GM12891 (cell line): ENCODE results near the gene OSM.

Experiments
- POLR2A ChIP-seq: IDR thresholded peaks from 2 replicates; pipeline ENCODE4 v1.6.1; 2011; ENCODE audit warnings: low read depth, low read length, control low read depth
- SPI1 ChIP-seq: IDR thresholded peaks from 2 replicates; pipeline ENCODE4 v1.6.1; 2011; ENCODE audit warnings: low read depth, low read length, control low read depth
- TAF1 ChIP-seq: IDR thresholded peaks from 2 replicates; pipeline ENCODE4 v1.6.1; 2011; ENCODE audit warnings: low read depth, low read length, control low read depth

DNA sequence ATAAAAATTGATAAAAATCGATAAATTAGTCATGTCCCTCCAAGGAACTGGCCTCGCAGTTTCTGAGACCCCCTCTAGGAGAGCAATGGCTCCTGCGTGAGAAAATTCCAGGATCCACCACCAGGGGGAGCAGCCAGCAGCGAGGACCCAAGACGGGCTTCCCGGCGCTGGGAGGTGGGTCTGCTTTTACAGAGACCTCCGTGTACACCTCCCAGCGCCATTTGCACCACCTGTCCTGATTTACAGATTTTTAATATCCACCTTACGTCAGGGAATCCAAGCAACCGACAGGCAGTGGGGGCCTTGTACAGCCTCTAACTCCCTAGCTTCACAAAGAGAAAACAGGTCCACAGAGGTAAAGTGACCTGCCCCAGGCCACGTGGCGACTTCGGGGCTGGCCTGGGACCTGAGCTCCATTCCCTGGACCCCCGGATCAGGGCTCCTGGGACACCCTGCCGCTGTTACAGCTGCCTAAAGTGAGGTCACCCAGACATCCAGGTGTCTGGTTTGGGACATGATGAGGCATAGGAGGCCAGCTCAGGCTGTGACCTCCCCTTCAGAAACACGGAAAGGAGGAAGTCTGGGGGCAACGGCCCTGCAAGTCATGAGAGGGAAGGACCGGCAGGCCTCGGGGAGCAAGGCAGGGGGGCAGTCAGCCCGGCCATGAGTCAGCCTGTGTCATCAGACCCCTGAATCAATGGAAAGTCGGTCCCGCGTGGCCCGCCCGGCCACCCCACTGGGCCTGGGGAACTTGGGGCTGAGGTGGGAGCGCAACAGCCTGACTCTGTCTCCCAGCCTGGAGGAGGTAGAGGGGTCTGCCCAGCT, 3.5 kb downstream of the OSM start:
- TF ChIP-seq POLR2A (no peak), TAF1 (no peak), SPI1 (no peak)
